HPDE6-E6E7 (cell line): ENCODE data around the gene TTC21B.
"Not testable (repeated sequence)": the region's sequence is repeated elsewhere in the genome, so short reads cannot be mapped to it uniquely, and the experiment has no call there.

Experiments used
- DNase-seq: peaks from one replicate; pipeline ENCODE4 v3.0.0; 2011; ENCODE audit warnings: missing footprints; ENCODE audit errors: extremely low spot score

Gene TTC21B

GRCh38 chr2:165953655-165954606 is at the start of gene TTC21B:
Gene TTC21B (minus strand): TSS chr2:165953776. CDS start chr2:165953705, 71 bp downstream.
- DNase-seq: peak; percentile 79

GRCh38 chr2:166000401-166000800 is 46.8 kb upstream of the TTC21B start:
- no peak for DNase-seq

GRCh38 chr2:165990846-165991245 is 37.3 kb upstream of the TTC21B start:
- DNase-seq: no peak

GRCh38 chr2:165989851-165990250 is 36.3 kb upstream of the TTC21B start:
- no peak for DNase-seq

GRCh38 chr2:165985120-165985519 is 31.5 kb upstream of the TTC21B start:
- DNase-seq: no peak

- not testable (repeated sequence) for DNase-seq
Observed at GRCh38 chr2:165972161-165972560, 18.6 kb upstream of the TTC21B start.

GRCh38 chr2:165970663-165971062 is 17.1 kb upstream of the TTC21B start:
- no peak for DNase-seq

GRCh38 chr2:165969227-165969626 is 15.7 kb upstream of the TTC21B start:
- no peak for DNase-seq

- DNase-seq: no peak
Observed at GRCh38 chr2:165967746-165968145, 14.2 kb upstream of the TTC21B start.

GRCh38 chr2:165961818-165962217 is 8.2 kb upstream of the TTC21B start:
- no peak for DNase-seq

- DNase-seq: no peak
Observed at GRCh38 chr2:165959371-165959770, 5.8 kb upstream of the TTC21B start.

- no peak for DNase-seq
Observed at GRCh38 chr2:165958313-165958960, 4.9 kb upstream of the TTC21B start.

GRCh38 chr2:165957030-165957675 is 3.6 kb upstream of the TTC21B start:
- no peak for DNase-seq

GRCh38 chr2:165953306-165953654 is 296 bp downstream of the TTC21B start:
- DNase-seq: peak; percentile 8

- no peak for DNase-seq
Observed at GRCh38 chr2:165952741-165953211, 800 bp downstream of the TTC21B start.

GRCh38 chr2:165952085-165952484 is 1.5 kb downstream of the TTC21B start:
- DNase-seq: no peak

GRCh38 chr2:165950438-165950837 is 3.1 kb downstream of the TTC21B start:
- no peak for DNase-seq

- no peak for DNase-seq
Observed at GRCh38 chr2:165941827-165942226, 11.7 kb downstream of the TTC21B start.

- no peak for DNase-seq
Observed at GRCh38 chr2:165938237-165938636, 15.3 kb downstream of the TTC21B start.

- DNase-seq: no peak
Observed at GRCh38 chr2:165933211-165933910, 20.2 kb downstream of the TTC21B start.

GRCh38 chr2:165927774-165928173 is 25.8 kb downstream of the TTC21B start:
- DNase-seq: no peak

GRCh38 chr2:165927353-165927752 is 26.2 kb downstream of the TTC21B start:
- no peak for DNase-seq
